Measurements from ENCODE around the gene DSCAM. TPM values are rescaled to one million over a fixed set of nuclear protein-coding genes. Genes with fewer than 3 reads are reported as not detected.

The DSCAM gene
- total RNA-seq, 1 experiment from 2014 or later, result not detected

GRCh38 chr21:40177979-40178378, 669.0 kb downstream of the DSCAM start:
- Histone ChIP-seq H3K27me3 (ENCODE audit: insufficient read depth, low read length) (no peaks in the 10 kb centered on the region), H3K4me3 (replicated peaks in 1 of 2; ENCODE audit: low read depth in 1 of 2, low read length in 2 of 2) (no peak overlapping the region), H3K36me3 (ENCODE audit: control insufficient read depth in 1 of 2, insufficient read depth in 2 of 2, low read length in 2 of 2) (no peaks in the 10 kb centered on the region), H3K4me2 (ENCODE audit: low read length) (no peak overlapping the region), H2AFZ (ENCODE audit: low read depth, low read length, poor library complexity, severe bottlenecking) (no peak overlapping the region), H3K4me1 (ENCODE audit: control insufficient read depth in 1 of 2, insufficient read depth in 2 of 2, low read length in 2 of 2) (no peaks in the 10 kb centered on the region), H3K79me2 (ENCODE audit: insufficient read depth, low read length) (no peaks in the 10 kb centered on the region), H3K9ac (ENCODE audit: low read length) (no peak overlapping the region), H3K27ac (ENCODE audit: low read depth, low read length) (no peak overlapping the region), H3K9me3 (ENCODE audit: control insufficient read depth in 1 of 2, insufficient read depth in 1 of 2, low read depth in 1 of 2, low read length in 2 of 2) (peaks cover 27 to 55% of the 10 kb centered on the region in 2 experiments; a peak in 2 of 4 replicates), H4K20me1 (ENCODE audit: insufficient read depth) (no peaks in the 10 kb centered on the region), H3K9me2 (ENCODE audit: insufficient read depth) (no peaks in the 10 kb centered on the region)
- ChIA-PET POLR2A (no interaction called here), CTCF (no interaction called here), RAD21 (ENCODE audit: low non-redundant PET in 1 of 2, low total read pairs in 2 of 2, uncharacterized antibody in 2 of 2, unreplicated experiment in 2 of 2) (no interaction called here)
- ATAC-seq (no peak), DNase-seq (ENCODE audit: low read depth, low spot score) (no peak)
- intact Hi-C loops (cut with micrococcal nuclease), result no loop called here
- BruUV-seq (replicated peaks), result no TSS peak
- no peak for TF ChIP-seq ATF3 (IDR thresholded peaks at IDR 0.05)
- no peak for TF ChIP-seq YY1 (IDR thresholded peaks at IDR 0.05; ENCODE audit: extremely low read depth, insufficient replicate concordance, low read depth, low read length)
- TF ChIP-seq POLR2A (IDR thresholded peaks at IDR 0.05; ENCODE audit: borderline replicate concordance, extremely low read depth, insufficient read depth, insufficient read length), result no peak
- no peak for TF ChIP-seq CEBPB (IDR thresholded peaks at IDR 0.05; ENCODE audit: low read depth)
- no peak for TF ChIP-seq JUND (IDR thresholded peaks at IDR 0.05)
- TF ChIP-seq ZNF274 (IDR thresholded peaks at IDR 0.05; ENCODE audit: low read depth, low read length), result no peak
- no peak for TF ChIP-seq CBX3 (IDR thresholded peaks at IDR 0.05; ENCODE audit: low read depth)
- TF ChIP-seq SIN3A (IDR thresholded peaks at IDR 0.05; ENCODE audit: low read depth), result no peak
- no peak for TF ChIP-seq SRF (IDR thresholded peaks at IDR 0.05; ENCODE audit: low read depth)
- TF ChIP-seq MAX (IDR thresholded peaks at IDR 0.05), result no peak
- TF ChIP-seq ZFX (IDR thresholded peaks at IDR 0.05), result no peak
- TF ChIP-seq SP1 (IDR thresholded peaks at IDR 0.05; ENCODE audit: low read depth), result no peak
- TF ChIP-seq TCF7L2 (IDR thresholded peaks at IDR 0.05; ENCODE audit: borderline replicate concordance, extremely low read depth, insufficient read depth, insufficient read length), result no peak
- TF ChIP-seq ELF1 (IDR thresholded peaks at IDR 0.05; ENCODE audit: borderline replicate concordance, low read depth), result no peak
- TF ChIP-seq RAD21 (IDR thresholded peaks at IDR 0.05; ENCODE audit: low read depth), result no peak
- TF ChIP-seq EGR1 (IDR thresholded peaks at IDR 0.05; ENCODE audit: low read depth), result no peak
- no peak for TF ChIP-seq FOSL1 (IDR thresholded peaks at IDR 0.05; ENCODE audit: low read depth)
- no peak for TF ChIP-seq EZH2 (IDR thresholded peaks at IDR 0.05)
- no peak for TF ChIP-seq REST (IDR thresholded peaks at IDR 0.05; ENCODE audit: low read depth)

Data from HCT116 (cell line).